ENCODE measurements around the gene VWA5B1. TPM values are rescaled to one million over a fixed set of nuclear protein-coding genes. Genes with fewer than 3 reads are reported as not detected.

Gene VWA5B1
- total RNA-seq, 4 donors from 2014 or later = 0.16 TPM; not detected in 3

- Histone ChIP-seq H3K27ac (no peak overlapping the region), H3K9me3 (no peaks in the 10 kb centered on the region), H3K27me3 (peaks cover 56% of the 10 kb centered on the region), H3K4me1 (no peaks in the 10 kb centered on the region), H3K36me3 (no peaks in the 10 kb centered on the region), H3K4me3 (no peak overlapping the region)
- TF ChIP-seq CTCF (IDR thresholded peaks at IDR 0.05) = no peak
- no peak for TF ChIP-seq POLR2A (IDR thresholded peaks at IDR 0.05)
- no peak for TF ChIP-seq EP300 (IDR thresholded peaks at IDR 0.05)
- no peak for TF ChIP-seq POLR2AphosphoS5 (IDR thresholded peaks at IDR 0.05)
- no peak for DNase-seq (ENCODE audit: low spot score in 2 of 2)
- WGBS = 43% methylated on average over 7 of the region's 8 CpGs
Observed at GRCh38 chr1:20375563-20375962, 84.9 kb downstream of the VWA5B1 start.

GRCh38 chr1:20376171-20376570, 85.5 kb downstream of the VWA5B1 start:
- Histone ChIP-seq H3K9me3 (no peaks in the 10 kb centered on the region), H3K27me3 (peaks cover 56% of the 10 kb centered on the region), H3K27ac (no peak overlapping the region), H3K36me3 (no peaks in the 10 kb centered on the region), H3K4me1 (no peaks in the 10 kb centered on the region), H3K4me3 (no peak overlapping the region)
- TF ChIP-seq CTCF (IDR thresholded peaks at IDR 0.05) = no peak
- no peak for TF ChIP-seq EP300 (IDR thresholded peaks at IDR 0.05)
- TF ChIP-seq POLR2A (IDR thresholded peaks at IDR 0.05) = no peak
- no peak for TF ChIP-seq POLR2AphosphoS5 (IDR thresholded peaks at IDR 0.05)
- no peak for DNase-seq (ENCODE audit: low spot score in 2 of 2)
- 64% methylated on average over 4 of the region's 4 CpGs for WGBS

- DNase-seq (ENCODE audit: low spot score in 2 of 2) = peak in 1 of 2 donors; percentile 71
- H3K9me3 ChIP-seq = no peaks in the 10 kb centered on the region
- WGBS = 96% methylated on average over 1 of the region's 8 CpGs
Observed at GRCh38 chr1:20376880-20377494, 86.3 kb downstream of the VWA5B1 start.

GRCh38 chr1:20377516-20378270, 87.0 kb downstream of the VWA5B1 start:
- WGBS = 89% methylated on average over 11 of the region's 11 CpGs
- DNase-seq (ENCODE audit: low spot score in 2 of 2) = no peak
- peaks cover 46% of the 10 kb centered on the region for H3K27me3 ChIP-seq
- H3K4me3 ChIP-seq = no peak overlapping the region
- TF ChIP-seq EP300 (IDR thresholded peaks at IDR 0.05) = no peak
- TF ChIP-seq POLR2AphosphoS5 (IDR thresholded peaks at IDR 0.05) = no peak
- no peak for TF ChIP-seq POLR2A (IDR thresholded peaks at IDR 0.05)
- TF ChIP-seq CTCF (IDR thresholded peaks at IDR 0.05) = no peak
- no peaks in the 10 kb centered on the region for H3K4me1 ChIP-seq
- H3K27ac ChIP-seq = no peak overlapping the region
- H3K9me3 ChIP-seq = no peaks in the 10 kb centered on the region
- no peaks in the 10 kb centered on the region for H3K36me3 ChIP-seq

More at GRCh38 chr1:20376880-20377494, 86.3 kb downstream of the VWA5B1 start:
- no peak overlapping the region for H3K4me3 ChIP-seq
- H3K27me3 ChIP-seq = peaks cover 48% of the 10 kb centered on the region
- no peaks in the 10 kb centered on the region for H3K4me1 ChIP-seq
- no peaks in the 10 kb centered on the region for H3K36me3 ChIP-seq
- TF ChIP-seq POLR2AphosphoS5 (IDR thresholded peaks at IDR 0.05) (no peak), CTCF (IDR thresholded peaks at IDR 0.05) (peak in 1 of 2 donors; percentile 76), EP300 (IDR thresholded peaks at IDR 0.05) (no peak), POLR2A (IDR thresholded peaks at IDR 0.05) (no peak)
- no peak overlapping the region for H3K27ac ChIP-seq

- no peaks in the 10 kb centered on the region for H3K9me3 ChIP-seq
- H3K36me3 ChIP-seq = no peaks in the 10 kb centered on the region
- TF ChIP-seq CTCF (IDR thresholded peaks at IDR 0.05) (no peak), POLR2AphosphoS5 (IDR thresholded peaks at IDR 0.05) (no peak), POLR2A (IDR thresholded peaks at IDR 0.05) (no peak), EP300 (IDR thresholded peaks at IDR 0.05) (no peak)
- WGBS = 74% methylated on average over 7 of the region's 7 CpGs
- H3K4me1 ChIP-seq = no peaks in the 10 kb centered on the region
- DNase-seq (ENCODE audit: low spot score in 2 of 2) = no peak
- no peak overlapping the region for H3K27ac ChIP-seq
- H3K4me3 ChIP-seq = no peak overlapping the region
- H3K27me3 ChIP-seq = peaks cover 49% of the 10 kb centered on the region
Observed at GRCh38 chr1:20379075-20379474, 88.4 kb downstream of the VWA5B1 start.
